Measurements from ENCODE around the gene SP110.

DNA sequence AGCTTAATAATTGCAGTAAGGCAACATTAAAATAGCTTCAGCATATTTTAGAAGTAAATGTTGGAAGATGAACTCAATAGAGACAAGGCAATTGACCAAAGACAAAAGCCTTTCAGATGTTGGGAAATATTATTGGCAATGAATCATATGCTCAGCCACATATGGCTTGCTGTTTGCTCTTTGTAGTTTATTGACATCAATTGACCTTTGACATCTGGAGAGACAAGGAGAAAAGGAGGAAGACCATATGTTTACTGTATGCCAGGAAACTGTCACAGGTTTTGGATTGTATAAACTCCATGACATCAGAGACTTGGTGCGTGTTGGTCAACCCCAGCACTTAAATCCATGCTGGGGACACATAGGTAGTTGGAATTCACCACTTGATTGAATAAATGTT, 90.4 kb downstream of the SP110 start:
- TF ChIP-seq, protein P1, sequence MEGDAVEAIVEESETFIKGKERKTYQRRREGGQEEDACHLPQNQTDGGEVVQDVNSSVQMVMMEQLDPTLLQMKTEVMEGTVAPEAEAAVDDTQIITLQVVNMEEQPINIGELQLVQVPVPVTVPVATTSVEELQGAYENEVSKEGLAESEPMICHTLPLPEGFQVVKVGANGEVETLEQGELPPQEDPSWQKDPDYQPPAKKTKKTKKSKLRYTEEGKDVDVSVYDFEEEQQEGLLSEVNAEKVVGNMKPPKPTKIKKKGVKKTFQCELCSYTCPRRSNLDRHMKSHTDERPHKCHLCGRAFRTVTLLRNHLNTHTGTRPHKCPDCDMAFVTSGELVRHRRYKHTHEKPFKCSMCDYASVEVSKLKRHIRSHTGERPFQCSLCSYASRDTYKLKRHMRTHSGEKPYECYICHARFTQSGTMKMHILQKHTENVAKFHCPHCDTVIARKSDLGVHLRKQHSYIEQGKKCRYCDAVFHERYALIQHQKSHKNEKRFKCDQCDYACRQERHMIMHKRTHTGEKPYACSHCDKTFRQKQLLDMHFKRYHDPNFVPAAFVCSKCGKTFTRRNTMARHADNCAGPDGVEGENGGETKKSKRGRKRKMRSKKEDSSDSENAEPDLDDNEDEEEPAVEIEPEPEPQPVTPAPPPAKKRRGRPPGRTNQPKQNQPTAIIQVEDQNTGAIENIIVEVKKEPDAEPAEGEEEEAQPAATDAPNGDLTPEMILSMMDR (IDR thresholded peaks at IDR 0.05; ENCODE audit: borderline replicate concordance, extremely low read depth, low read length, poor library complexity, severe bottlenecking), result no peak
- no peak for TF ChIP-seq EZH2 (IDR thresholded peaks at IDR 0.05; ENCODE audit: borderline replicate concordance, low read depth, low read length, severe bottlenecking)
